Right kidney (tissue), 1 donor: Measurements from ENCODE around the gene HM13.
"Not testable (repeated sequence)": the region's sequence is repeated elsewhere in the genome, so short reads cannot be mapped to it uniquely, and the experiment has no call there.

Experiments used
- DNase-seq: peaks from one replicate; pipeline ENCODE4 v3.0.0-alpha.2; 2016

HM13 gene

DNA sequence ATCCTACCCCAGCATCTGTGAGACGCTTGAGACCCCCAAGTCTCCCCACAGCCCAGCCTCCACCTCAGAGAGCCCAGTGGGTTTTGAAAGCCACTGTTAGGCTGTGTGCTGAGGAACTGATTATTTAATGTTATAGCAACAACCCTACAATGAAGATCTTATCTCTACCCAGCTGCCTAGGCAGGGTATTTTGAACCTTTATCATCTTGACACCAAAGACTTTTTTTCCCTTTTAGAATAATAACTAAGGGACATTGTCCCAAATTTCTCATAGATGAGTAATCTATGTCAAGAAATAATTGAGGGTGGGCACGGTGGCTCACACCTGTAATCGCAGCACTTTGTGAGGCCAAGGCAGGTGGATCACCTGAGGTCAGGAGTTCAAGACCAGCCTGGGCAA, 26.2 kb downstream of the HM13 start:
- DNase-seq, result no peak

DNA sequence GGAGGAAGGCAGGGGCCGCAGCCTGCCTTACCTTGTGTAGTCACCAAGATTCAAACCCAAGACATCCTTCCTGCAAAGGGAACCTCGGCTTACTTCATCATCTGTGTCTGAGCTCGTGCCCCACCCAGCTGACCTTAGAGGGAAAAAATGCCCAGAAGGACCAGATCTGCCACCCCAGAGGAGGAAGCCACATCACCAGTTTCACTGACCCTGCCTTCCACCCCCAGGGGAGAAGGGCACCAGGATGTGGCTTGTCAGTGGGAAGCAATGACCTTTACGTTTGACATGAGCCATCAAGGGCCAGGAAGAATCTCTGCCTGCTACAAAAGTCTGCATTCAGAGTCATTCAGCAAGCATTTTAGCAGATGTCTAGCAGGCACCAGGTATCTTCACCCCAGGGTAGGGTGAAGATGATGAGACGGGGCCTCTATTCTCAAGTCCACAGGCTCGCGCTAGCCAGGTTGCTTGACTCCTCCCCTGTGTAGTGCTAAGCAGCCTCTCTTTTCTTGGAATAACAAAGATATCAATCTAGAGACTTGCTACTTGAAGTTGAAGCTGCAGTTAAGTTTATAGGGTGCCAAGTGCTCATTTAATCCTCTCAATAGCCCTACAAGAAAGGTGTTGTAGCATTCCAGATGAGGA, 28.1 kb downstream of the HM13 start:
- no peak for DNase-seq

- no peak for DNase-seq
These were observed 28.7 kb downstream of the HM13 start for GRCh38 chr20:31542963-31543362.

DNA sequence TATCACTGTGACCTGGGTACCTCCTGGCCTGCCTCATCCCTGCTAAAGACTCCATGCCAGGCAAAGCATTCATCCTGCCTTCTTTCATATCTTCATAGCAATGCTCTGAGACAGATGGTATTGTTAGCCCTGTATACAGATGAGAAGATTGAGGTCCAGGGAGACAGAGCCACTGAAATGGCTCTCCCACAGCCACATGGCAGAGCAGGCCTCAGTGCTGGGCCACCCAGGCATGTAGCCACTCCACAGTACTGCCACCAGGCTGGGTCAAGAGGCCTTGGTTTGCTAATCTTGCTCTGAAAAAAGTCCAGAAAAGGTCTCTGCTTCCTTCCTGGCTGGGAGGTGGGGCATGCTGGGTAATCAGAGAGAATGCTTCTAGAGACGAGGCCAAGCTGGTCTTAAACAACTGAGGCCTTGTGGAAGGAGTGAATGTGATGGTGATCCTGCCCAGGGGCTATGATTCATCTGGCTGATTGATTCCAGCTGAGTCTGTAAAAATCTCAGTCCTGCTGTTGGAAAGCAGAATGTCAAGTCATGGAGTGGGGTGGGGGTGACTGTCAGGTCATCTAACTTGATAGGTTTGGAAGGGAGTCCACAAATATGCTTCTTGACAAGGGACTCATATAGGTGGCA, 29.8 kb downstream of the HM13 start:
- DNase-seq, result no peak

GRCh38 chr20:31544600-31544999, 30.4 kb downstream of the HM13 start:
- DNase-seq, result no peak

GRCh38 chr20:31545621-31546040, 31.4 kb downstream of the HM13 start:
- DNase-seq, result not testable (repeated sequence)

DNA sequence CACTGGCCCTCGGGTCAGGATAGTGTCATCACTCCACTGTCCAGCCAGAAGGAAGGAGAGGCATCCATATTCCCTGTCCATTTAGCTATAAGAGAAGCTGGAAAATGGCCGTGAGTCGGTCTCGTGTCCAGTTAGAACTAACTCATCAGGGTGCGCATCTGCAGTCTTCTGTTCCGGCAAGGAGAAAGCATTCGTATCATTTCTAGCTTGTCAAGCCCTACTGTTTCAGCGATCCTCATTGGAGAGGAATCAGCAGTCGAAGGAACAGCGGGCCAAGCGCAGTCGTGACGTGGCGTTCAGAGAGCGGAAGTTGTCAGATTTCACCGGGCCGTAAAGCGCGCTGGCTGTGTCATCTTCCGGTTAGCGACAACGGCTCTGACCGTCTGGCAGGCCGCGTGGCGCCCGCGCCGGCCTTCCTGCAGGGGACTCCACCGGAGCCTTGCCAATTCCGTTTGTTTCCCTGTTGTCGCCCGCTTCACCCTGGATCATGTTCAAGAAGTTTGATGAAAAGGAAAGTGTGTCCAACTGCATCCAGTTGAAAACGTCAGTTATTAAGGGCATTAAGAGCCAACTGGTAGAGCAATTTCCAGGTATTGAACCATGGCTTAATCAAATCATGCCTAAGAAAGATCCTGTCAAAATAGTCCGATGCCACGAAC, 32.9 kb downstream of the HM13 start:
- peak; percentile 83 for DNase-seq

GRCh38 chr20:31547720-31548298, 33.6 kb downstream of the HM13 start:
- no peak for DNase-seq

- DNase-seq, result no peak
These were observed 34.7 kb downstream of the HM13 start for GRCh38 chr20:31548820-31549512.

- no peak for DNase-seq
These were observed 35.3 kb downstream of the HM13 start for GRCh38 chr20:31549513-31549880.

GRCh38 chr20:31550099-31550498, 35.9 kb downstream of the HM13 start:
- DNase-seq, result no peak

GRCh38 chr20:31551163-31552081, 37.2 kb downstream of the HM13 start:
- no peak for DNase-seq

DNA sequence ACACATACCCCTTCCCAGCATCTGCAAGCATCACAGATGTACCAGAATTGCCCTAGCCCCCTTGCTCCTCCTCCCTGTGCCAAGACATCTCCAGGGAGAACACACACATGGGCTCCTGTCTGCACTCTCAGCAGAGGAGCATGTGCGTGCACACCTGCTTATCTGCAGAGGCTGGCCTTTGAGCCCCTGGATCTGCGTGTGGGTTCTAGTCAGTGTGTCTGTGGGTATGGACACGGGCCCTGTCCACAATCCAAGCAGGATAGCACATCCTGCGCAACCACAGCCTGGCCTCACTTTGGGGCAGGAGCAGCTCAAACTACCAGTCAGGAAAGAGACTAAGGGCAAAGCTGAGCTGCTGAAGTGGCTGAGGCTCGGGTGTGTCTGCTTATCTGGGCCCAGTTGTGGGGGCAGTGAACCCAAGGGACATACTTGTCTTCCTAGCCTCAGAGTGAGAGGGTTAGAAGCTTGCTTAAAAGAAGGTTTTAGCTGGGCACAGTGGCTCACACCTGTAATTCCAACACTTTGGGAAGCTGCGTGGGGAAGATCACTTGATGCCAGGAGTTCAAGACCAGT, 41.0 kb downstream of the HM13 start:
- no peak for DNase-seq

GRCh38 chr20:31559704-31560093, 45.5 kb downstream of the HM13 start:
- DNase-seq, result no peak

DNA sequence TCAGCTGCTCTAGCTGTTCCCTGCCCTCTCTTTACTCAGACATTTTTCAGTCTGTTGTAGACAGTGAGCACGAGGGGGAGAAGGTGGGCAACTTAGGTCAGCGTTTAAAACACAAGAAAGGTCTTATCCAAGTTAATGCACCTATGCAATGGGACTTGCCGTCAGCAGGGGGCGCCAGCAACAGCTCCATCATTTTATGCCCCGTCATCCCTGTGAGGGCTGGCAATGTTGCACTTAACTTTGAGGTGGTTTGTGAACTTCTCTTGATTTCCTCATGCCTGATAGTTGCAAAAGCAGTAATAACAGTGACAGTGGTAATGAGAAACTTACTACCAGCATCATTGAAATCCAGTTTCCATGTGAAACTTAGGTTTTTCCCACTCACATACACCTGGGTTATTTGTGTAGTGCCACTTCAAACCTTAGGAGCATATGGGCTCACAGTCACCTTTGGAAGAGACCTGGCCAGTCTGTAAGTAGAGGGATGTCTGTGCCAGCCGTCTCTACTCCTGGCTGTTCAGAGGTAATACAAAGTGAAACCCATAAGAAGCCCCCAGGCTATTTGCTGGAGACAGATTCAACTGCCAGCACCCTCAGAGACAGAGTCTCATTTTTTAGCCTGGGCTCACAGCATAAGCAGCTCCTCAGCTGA, 46.0 kb downstream of the HM13 start:
- DNase-seq, result no peak

DNA sequence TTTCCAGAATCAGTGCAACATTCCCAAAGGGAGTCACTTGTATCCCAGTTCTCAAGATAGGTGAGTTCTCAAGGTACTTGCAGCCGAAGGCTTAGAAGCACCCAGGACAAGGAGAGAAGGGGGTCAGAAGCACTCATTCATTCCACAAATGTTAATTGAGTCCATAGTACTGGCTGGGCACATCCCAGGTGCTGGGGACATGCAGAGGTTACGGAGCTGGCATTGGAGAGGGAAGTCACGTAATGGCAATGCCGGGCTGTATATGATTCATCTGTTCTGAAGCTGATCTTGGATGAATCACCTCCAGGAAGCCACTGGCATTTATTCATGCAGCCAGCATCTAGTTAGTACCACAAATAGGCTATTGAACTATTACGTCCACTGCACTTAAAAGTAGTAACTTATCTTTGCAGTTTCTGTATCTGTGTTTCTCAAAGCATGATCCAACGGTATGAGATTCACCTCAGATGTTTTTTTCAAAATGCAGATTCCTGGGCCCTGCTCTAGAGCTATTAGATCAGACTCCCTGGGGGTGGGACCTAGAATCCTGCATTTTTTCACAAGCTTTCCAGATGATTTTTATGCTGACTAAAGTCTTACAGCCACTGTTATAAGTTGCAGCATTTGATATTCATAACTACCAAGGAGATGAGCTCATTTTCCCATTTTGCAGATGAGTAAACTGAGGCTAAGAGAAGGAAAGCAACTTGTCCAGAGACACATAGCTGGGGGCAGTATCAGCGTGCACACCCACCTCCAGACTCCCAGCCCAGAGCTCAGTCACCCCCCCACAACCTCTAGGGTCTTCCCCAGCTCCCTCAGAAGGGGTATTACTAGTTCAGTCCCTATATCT, 46.7 kb downstream of the HM13 start:
- no peak for DNase-seq

DNA sequence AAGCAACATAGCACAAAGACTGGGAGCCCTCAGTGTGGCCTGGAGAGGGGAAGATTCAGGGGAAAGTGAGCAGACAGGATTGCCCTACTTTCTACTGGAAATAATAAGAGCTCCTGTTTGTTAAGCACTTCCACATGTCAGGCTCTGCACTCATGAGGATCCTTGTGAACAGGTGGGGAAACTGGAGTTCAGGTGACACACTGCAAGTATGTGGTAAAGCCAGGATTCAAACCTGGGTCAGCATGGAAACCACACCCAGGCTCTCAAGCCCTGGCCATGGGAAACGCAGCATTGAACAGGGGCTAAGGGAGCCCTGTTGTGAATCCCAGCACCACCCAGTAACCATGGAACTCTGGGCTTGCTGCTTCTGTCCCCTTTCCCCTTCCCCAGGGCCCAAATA, 48.0 kb downstream of the HM13 start:
- DNase-seq, result no peak

DNA sequence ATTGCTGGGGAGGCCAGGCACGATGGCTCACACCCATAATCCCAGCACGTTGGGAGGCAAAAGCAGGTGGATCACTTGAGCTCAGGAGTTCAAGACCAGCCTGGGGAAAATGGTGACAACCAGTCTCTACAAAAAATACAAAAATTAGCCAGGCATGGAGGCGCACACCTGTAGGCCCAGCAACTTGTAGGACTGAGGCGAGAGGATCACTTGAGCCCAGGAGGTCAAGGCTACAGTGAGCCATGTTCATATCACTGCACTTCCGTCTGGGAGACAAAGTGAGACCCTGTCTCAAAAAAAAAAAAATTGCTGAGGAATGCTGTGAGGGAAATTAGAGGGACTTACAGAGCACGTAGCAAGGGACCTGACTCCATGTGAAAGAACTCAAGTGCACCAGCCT, 50.0 kb downstream of the HM13 start:
- DNase-seq, result no peak

DNA sequence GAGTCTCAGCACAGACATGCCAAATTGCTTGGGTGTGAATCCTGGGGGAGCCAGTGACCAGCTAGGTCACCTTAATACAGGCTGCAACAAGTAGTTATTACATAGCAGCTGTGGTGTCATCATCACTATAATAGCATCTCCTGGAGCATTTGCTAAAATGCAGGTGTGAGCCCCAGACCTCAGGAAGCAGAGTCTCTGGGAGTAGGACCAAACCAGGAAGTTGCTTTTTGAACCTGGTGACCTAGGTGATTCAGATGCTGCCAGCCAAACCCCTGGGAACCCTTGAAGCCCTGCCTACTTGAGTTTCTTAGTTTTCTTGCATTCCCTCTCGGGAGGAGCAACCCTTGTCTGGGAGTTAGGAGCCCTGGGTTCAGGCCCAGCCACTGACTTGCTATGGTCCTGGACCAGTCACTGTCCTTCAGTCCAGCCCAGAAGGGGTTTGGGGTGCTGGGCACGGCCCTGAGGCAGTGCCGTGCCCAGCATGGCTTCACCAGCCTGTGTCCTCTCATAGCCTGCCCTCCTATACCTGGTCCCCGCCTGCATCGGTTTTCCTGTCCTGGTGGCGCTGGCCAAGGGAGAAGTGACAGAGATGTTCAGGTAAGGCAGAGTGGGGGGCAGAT, 51.6 kb downstream of the HM13 start:
- DNase-seq, result no peak

DNA sequence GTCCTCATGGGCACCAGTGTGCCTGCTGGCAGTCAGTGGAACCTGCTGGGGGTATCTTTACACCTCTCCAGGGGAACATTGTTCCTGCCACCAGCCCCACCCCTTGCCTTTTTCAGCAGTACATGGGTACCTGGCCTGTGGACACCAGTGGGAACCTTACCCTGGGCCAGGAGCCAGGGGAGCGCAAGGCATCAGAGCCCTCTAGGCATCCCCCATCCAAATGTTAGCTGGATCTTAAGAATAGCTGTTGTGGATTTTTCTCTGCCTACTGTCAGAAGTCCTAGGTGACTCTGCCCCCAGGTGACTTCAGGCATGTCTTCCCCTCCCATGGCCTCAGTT, 52.0 kb downstream of the HM13 start:
- DNase-seq, result no peak
